Measurements from ENCODE around the gene DEPDC1B.
"Not testable (repeated sequence)": the region's sequence is repeated elsewhere in the genome, so short reads cannot be mapped to it uniquely, and the experiment has no call there.

DEPDC1B gene

GRCh38 chr5:60699288-60699608 lies 718 bp downstream of the DEPDC1B start:
- no peak for DNase-seq (ENCODE audit: extremely low read depth in 1 of 2, low read depth in 1 of 2)

DNA sequence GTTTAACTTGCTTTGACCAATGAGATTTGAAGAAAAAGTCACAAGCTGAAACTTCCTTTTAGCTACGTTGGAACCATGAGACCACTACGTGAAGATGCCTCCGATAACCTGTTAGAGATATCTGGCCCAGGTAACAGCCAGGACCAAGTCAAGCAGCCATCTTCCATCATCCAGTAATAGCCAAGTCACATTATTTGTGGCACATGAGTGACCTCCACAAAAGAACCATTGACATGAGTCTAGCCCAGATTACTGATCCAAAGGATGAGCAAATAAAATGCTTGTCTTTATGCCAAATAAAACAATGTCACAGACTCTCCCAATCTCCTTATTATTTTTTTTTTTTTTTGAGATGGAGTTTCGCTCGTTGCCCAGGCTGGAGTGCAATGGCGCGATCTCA lies 1.6 kb downstream of the DEPDC1B start:
- no peak for DNase-seq (ENCODE audit: extremely low read depth in 1 of 2, low read depth in 1 of 2)

DNA sequence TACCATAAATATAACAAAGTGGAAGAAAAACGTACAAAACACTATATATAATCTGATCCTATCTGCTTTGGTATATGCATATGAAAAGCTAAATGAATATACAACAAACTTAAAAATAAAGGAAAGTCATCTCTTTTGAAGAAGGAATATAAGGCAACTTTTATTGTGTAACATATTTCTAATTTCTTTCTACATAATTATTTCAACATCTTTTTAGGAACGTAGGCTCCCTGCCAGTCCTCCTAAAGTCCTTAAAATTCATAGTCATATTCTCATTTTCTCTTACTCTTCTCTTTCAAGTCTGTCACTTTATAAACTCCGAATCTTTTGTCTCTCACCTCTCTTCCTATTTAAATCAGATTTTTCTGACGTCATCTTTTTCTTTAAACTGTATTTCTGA lies 9.6 kb downstream of the DEPDC1B start:
- DNase-seq (ENCODE audit: extremely low read depth in 1 of 2, low read depth in 1 of 2) = no peak

GRCh38 chr5:60688980-60689379 lies 11.0 kb downstream of the DEPDC1B start:
- no peak for DNase-seq (ENCODE audit: extremely low read depth in 1 of 2, low read depth in 1 of 2)

DNA sequence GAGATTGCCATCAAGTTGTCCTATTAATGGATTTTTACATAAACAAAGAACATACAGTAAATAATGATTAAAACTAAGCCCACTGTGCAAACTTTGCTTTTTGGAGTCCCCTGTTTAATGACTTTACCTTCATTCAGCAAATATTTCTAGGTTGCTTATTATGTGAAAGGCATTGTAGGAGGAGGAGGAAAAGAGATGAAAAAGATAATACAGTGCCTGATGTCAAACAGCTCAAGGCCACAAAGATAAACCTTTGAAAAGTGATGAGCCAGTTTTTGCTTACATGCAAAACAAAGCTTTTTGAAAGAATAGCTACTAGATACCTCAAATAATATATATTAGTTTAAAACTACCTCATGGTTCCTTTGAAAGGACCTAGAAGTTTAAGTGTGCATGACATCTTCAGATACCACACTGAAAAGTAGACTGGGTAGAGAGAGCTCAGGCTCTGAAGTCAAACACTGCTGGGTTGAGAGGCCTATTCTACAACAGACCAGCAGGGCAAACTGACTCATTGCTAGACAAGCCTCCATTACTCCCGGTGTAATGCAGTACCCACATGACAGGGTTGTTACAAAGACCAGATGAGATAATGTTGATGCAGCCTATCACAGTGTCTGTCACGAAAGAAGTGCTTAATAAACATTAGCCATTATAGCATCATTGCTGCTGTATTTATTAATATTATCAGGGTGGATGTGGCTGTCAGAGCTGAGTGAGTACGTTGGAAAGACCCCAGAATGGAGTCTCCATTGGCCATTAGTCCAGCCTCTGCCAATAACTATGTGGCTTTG lies 11.8 kb downstream of the DEPDC1B start:
- no peak for DNase-seq (ENCODE audit: extremely low read depth in 1 of 2, low read depth in 1 of 2)

DNA sequence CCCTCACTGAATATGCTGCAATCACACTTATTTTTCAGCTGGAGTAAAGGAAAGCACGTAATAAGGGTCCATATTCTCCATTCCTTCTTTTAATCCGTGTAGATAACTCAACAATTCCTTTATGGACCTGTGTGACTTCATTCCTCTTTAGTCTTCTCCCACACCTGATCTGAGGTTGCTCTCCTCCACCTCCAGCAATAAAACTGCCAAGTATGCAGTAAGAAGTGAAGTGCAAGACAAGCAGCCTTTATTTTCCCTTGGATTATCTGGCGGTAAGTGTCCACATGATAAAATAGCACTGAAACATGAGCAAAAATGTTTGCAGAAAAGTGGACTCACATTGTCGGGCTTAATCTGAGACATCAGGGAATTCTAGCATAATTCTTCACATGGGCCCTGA lies 13.8 kb downstream of the DEPDC1B start:
- no peak for DNase-seq (ENCODE audit: extremely low read depth in 1 of 2, low read depth in 1 of 2)

- DNase-seq (ENCODE audit: extremely low read depth in 1 of 2, low read depth in 1 of 2) = no peak
These were observed 14.3 kb downstream of the DEPDC1B start for GRCh38 chr5:60685700-60686099.

GRCh38 chr5:60685028-60685427 lies 14.9 kb downstream of the DEPDC1B start:
- no peak for DNase-seq (ENCODE audit: extremely low read depth in 1 of 2, low read depth in 1 of 2)

GRCh38 chr5:60682007-60682406 lies 18.0 kb downstream of the DEPDC1B start:
- not testable (repeated sequence) for DNase-seq (ENCODE audit: extremely low read depth in 1 of 2, low read depth in 1 of 2)

DNA sequence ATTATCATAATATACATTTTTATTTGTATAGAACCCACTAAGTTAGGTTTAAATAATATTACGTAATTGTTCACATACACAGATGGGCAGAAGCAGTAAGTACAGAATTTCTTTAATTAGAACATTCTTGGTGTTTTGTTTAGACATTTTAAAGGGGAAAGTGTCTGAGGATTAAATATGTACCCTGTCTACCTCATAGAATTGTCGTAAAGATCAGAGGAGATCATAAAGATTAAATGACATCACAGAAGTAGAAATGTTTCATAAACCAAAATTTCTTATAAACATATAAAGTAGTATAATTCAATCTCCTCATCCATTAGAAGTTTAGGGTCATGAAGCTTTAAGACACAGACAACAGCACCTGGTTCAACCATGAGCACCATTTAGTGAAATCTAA lies 20.1 kb downstream of the DEPDC1B start:
- DNase-seq (ENCODE audit: extremely low read depth in 1 of 2, low read depth in 1 of 2) = no peak

DNA sequence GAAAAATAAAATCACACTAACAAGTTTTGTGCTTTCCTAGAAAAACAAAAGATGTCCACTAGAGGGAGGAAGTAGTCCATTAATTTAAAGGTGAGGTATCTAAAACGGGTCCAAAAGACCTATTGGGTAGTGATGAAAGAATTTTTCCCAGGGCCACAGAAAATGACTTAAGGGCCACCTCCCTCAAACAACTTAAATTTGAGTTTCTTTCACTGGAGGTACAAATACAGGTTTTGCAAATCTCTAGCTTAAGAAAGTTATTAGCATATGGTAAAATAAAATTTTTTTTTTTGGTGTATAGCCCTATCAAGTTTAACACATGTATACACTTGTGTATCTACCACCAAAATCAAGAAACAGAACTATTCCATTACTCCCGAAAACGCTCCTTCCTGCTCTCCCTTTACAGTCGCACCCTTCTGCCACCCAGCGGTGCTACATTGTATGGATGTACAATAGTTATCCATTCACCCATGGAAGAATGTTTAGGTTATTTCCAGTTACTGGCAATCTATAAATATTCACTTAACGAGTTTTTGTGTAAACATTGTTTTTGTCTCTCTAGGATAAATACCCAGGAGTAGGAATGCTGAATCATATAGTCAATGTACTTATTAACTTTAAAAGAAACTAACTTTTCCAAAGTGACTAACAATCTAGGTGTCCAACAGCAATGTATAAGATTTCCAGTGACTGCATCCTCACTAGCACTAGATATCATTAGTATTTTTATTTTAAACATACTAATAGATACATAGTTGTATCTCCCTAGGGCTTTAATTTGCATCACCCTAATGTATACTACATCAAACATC lies 21.9 kb downstream of the DEPDC1B start:
- DNase-seq (ENCODE audit: extremely low read depth in 1 of 2, low read depth in 1 of 2) = no peak

DNA sequence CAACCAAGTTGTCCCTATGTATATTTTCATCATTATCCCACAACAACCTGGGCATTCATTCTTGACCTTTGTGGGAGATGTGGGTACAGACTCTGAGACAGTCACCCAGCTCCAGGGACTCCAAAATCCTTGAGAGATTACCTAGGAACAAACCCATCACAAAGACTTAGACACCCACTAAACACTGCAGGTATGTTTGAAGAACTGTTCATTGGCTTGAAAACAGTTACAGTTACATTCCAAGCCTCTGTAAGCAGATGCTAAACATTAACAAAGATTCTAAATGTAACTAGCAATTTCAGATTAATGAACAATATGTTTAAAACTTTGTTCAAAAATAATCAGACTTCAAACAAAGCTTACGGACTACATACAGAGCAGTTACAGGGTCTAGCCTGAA lies 24.7 kb downstream of the DEPDC1B start:
- no peak for DNase-seq (ENCODE audit: extremely low read depth in 1 of 2, low read depth in 1 of 2)

DNA sequence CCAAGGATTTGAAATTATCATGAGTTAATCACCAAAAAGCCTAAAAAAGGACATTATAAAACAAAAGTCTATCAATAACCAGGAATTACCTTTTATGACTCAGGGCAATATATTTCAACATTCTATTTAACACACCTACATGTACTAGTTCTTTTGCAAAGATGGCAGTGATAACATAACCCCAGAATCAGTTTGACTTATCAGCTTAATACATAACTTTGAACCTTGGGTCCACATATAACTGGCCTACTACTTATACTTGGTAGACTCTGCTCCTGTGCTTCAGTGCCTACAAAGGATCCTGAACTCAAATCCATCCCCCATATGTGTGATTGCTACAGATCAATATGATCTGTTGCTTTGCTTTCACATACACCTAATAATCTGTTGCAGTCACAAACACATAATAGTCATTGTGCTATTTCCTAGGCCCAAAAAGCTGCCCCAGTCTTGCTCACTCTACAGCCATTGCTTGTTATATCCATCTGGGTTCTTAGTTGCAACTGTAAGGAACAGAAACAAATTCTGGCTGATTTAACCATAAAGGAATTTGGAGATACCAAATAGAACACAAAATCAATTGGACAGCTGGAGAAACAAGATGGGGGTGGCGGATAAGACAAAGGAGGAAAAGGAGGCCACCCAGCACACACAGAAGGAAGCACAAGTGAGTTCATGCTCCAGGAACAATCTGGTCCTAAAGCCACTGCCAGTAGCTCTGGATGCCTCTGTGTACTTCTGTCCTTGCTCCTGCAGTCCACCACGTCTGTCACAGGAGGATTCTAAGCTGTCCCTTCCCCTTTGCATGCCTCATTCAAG lies 25.5 kb downstream of the DEPDC1B start:
- no peak for DNase-seq (ENCODE audit: extremely low read depth in 1 of 2, low read depth in 1 of 2)

DNA sequence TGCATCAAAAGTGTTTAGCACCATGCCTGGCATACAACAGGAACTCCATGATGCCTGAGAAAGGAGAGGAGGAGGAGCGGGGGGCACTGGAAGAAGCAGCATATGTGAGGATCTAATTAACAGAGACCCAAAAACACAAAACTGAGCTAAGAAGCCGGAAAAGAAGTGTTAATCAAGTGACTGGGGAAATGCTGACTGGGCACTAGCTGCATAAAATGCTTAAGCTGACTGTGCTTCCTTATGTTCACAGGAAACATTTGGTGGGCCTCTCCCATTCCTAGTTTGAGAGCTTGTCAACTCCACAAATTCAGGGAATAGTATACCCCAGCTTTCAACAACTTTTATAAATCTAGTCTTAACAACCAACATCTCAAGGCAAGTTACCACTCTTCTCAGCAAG lies 26.6 kb downstream of the DEPDC1B start:
- no peak for DNase-seq (ENCODE audit: extremely low read depth in 1 of 2, low read depth in 1 of 2)

DNA sequence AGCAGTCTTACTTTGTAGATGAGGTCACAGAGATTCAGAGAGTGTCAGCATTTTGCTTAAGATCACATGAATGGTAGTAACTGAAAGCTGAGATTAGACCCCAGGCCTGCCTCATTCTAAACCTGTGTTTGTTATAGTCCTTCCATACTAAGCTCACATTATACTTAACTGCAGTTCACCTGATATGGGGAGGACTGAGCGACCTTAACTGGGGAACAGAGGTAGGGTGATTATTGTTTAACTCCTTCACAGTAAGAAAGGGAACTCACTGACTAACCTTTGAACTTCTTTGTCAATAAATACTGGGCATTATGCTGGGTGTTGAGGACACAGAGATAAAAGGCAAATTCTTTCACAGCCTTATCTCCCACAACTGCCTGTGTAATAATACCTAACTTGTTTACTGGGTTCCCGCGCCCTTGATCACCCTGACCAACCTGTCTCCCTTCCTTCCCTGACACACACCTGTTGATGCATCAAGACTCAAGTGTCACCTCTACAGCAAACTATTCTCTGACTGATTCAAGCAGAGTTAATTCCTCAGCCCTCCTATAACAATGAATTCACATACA lies 27.2 kb downstream of the DEPDC1B start:
- DNase-seq (ENCODE audit: extremely low read depth in 1 of 2, low read depth in 1 of 2) = no peak

DNA sequence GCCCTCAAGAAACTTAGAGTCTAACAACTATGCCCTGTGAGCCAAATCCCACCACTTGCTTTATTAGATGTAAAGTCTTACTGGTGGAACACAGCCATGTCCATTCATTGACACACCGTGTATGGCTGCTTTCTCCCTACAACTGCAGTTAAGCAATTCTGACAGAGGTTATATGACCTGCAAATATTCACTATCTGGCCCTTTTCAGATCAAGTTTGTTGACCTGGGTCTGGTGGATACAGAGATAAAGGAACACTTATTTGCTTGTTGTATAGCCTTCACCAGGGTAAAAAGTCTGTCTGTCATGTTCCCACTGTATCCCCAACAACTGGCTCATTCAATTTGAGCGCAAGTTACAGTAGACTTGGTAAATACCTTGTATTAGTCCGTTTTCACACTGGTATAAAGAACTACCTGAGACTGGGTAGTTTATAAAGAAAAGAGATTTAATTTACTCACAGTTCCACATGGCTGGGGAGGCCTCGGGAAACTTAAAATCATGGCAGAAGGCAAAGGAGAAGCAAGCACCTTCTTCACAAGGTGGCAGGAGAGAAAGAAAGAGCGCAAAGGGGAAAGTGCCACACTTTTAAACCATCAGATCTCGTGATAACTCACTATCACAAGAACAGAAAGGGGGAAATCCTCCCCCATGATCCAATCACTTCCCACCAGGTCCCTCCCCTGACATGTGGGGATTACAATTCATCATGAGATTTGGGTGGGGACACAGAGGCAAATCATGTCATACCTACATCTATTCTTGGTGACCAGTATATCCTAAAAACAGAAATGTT lies 27.9 kb downstream of the DEPDC1B start:
- DNase-seq (ENCODE audit: extremely low read depth in 1 of 2, low read depth in 1 of 2) = no peak

GRCh38 chr5:60670749-60671148 lies 29.2 kb downstream of the DEPDC1B start:
- DNase-seq (ENCODE audit: extremely low read depth in 1 of 2, low read depth in 1 of 2) = no peak

GRCh38 chr5:60668686-60669304 lies 31.2 kb downstream of the DEPDC1B start:
- no peak for DNase-seq (ENCODE audit: extremely low read depth in 1 of 2, low read depth in 1 of 2)

GRCh38 chr5:60651872-60652620 lies 47.9 kb downstream of the DEPDC1B start:
- no peak for DNase-seq (ENCODE audit: extremely low read depth in 1 of 2, low read depth in 1 of 2)
